B cell (primary cell): ENCODE measurements around the gene ARHGAP29.

Source experiments
- CTCF ChIP-seq: fragments of 200-600 bp; IDR thresholded peaks from one replicate; pipeline ENCODE4 v1.8.0; 2022; ENCODE audit warnings: antibody characterized with exemption, mild to moderate bottlenecking
- EZH2 ChIP-seq: IDR thresholded peaks from 2 replicates; pipeline ENCODE4 v1.6.1; 2012; ENCODE audit warnings: borderline replicate concordance, low read depth, mild to moderate bottlenecking, moderate library complexity, low read length; ENCODE audit not compliant: insufficient read depth, poor library complexity, severe bottlenecking

DNA sequence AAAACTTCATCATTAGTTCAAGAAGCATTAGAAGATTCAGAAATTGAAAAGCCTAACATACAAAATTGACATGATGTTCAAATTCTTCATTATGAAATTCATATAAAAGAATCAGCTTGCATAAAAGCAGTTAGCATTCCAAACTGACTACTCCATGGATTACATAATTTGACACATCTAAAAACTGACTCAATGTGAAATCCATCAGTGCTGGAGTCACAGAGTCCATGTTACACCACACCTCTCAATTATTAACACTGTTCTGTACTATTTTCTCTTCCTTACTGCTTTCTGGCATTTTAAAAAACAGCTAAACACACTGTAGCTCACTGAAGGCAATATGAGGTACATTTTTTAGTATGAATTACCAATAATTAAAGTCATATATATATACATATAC lies 28.0 kb downstream of the ARHGAP29 start:
- TF ChIP-seq CTCF (no peak), EZH2 (no peak)
